HepG2 (cell line): ENCODE data around the gene CAPZA2.

Source experiments
- ATF4 ChIP-seq, 2 experiments: fragments of 450-650 bp in 1 of 2; sonication (generic) in 1 of 2; formaldehyde crosslinking; IDR thresholded peaks; 2 replicates each; pipeline versions ENCODE4 v1.5.0 to v1.8.0; 2020 to 2022; ENCODE audit warnings: mild to moderate bottlenecking in 1 of 2, missing genetic modification reagents in 1 of 2
- CREM ChIP-seq, 2 experiments: sonication (generic) in 1 of 2; formaldehyde crosslinking in 1 of 2; IDR thresholded peaks; 2 replicates each; pipeline versions ENCODE4 v1.4.0 to v1.6.1; 2016 to 2020; ENCODE audit warnings: antibody characterized with exemption in 1 of 2, mild to moderate bottlenecking in 1 of 2, missing genetic modification reagents in 1 of 2
- CTCF ChIP-seq: sonication (generic); formaldehyde crosslinking; IDR thresholded peaks from 2 replicates; pipeline ENCODE4 v1.5.0; 2020; ENCODE audit warnings: mild to moderate bottlenecking, missing genetic modification reagents, moderate library complexity
- GMEB2 ChIP-seq: IDR thresholded peaks from 2 replicates; pipeline ENCODE4 v1.6.1; 2016; ENCODE audit warnings: missing biosample characterization, missing genetic modification reagents, low read depth
- KLF16 ChIP-seq, 2 experiments: sonication (generic) in 1 of 2; formaldehyde crosslinking in 1 of 2; IDR thresholded peaks; 2 replicates each; pipeline versions ENCODE4 v1.6.1 to v1.8.0; 2016 to 2023; ENCODE audit warnings: missing genetic modification reagents in 2 of 2, missing compliant biosample characterization in 1 of 2
- MYC ChIP-seq: sonication (generic); formaldehyde crosslinking; IDR thresholded peaks from 2 replicates; pipeline ENCODE4 v1.9.0; 2021; ENCODE audit warnings: missing genetic modification reagents, borderline replicate concordance
- TBL1XR1 ChIP-seq: fragments of 150-350 bp; IDR thresholded peaks from 2 replicates; pipeline ENCODE4 v1.6.1; 2014; ENCODE audit warnings: borderline replicate concordance, low read length; ENCODE audit not compliant: partially characterized antibody
- USF2 ChIP-seq, 2 experiments: sonication (generic) in 1 of 2; formaldehyde crosslinking in 1 of 2; IDR thresholded peaks; 2 replicates each; pipeline versions ENCODE4 v1.5.1 to v1.6.1; 2011 to 2020; ENCODE audit warnings: borderline replicate concordance in 1 of 2, low read depth in 1 of 2, low read length in 1 of 2, mild to moderate bottlenecking in 1 of 2, missing genetic modification reagents in 1 of 2, moderate library complexity in 1 of 2
- ZKSCAN5 ChIP-seq: sonication (generic); formaldehyde crosslinking; IDR thresholded peaks from 2 replicates; pipeline ENCODE4 v1.5.1; 2020; ENCODE audit warnings: mild to moderate bottlenecking, missing genetic modification reagents
- ZNF512 ChIP-seq: sonication (generic); formaldehyde crosslinking; IDR thresholded peaks from 2 replicates; pipeline ENCODE4 v1.4.0; 2020; ENCODE audit warnings: mild to moderate bottlenecking, missing genetic modification reagents

GRCh38 chr7:116967983-116968382, 105.6 kb downstream of the CAPZA2 start:
- TF ChIP-seq CTCF (CRISPR knock-in tag) (no peak), KLF16 (CRISPR knock-in tag; IDR thresholded peaks at IDR 0.05) (no peak), ATF4 (CRISPR knock-in tag; IDR thresholded peaks at IDR 0.05) (no peak), ZNF512 (no peak), MYC (no peak), GMEB2 (CRISPR knock-in tag) (no peak), USF2 (IDR thresholded peaks at IDR 0.05; ENCODE audit: low read depth, low read length) (no peak), USF2 (CRISPR knock-in tag; IDR thresholded peaks at IDR 0.05; ENCODE audit: borderline replicate concordance) (no peak), CREM (IDR thresholded peaks at IDR 0.05) (no peak), CREM (CRISPR knock-in tag; IDR thresholded peaks at IDR 0.05) (no peak), TBL1XR1 (no peak), ZKSCAN5 (no peak)
